Heart left ventricle (tissue), 13 donors: ENCODE results near the gene RHOT1.
"Not testable (repeated sequence)": the region's sequence is repeated elsewhere in the genome, so short reads cannot be mapped to it uniquely, and the experiment has no call there.

Experiments used
- POLR2A ChIP-seq, 2 donors: fragments of 450-650 bp; IDR thresholded peaks; one replicate each; pipeline ENCODE4 v1.6.1; 2017; ENCODE audit warnings: antibody characterized with exemption in 2 of 2, mild to moderate bottlenecking in 2 of 2, moderate library complexity in 2 of 2
- TF ChIP-seq, protein P1 (sequence below), 12 donors: fragments of 200-600 bp; sonication (generic) in 4 of 12; IDR thresholded peaks; one replicate each; pipeline versions ENCODE4 v1.5.0 to v1.8.0; 2018 to 2022; ENCODE audit warnings: antibody characterized with exemption in 12 of 12, mild to moderate bottlenecking in 5 of 12
- donor health status: ischemic (EF 13 %, LVEDD 7.1; RV severe dilation, severe dysfunction).
- donor health status: DM: no; HTN: yes; CAD: no.
- donor health status: DM: no; HTN: no; CAD: no.
- donor health status: ischemic (EF 25% LVEDD 6.9; RV normal size, moderate dysfunction).
- donor health status: ischemic (EF 25% LVEDD 5.7; RV mildly dilated, moderate dysfunction).
- donor health status: ischemic (EF 35%, LVEDD 5.7; RV mildly dilated, moderate dysfunction).
- donor health status: nonischemic (EF 11% LVEDD 7.7; RV severe dilation, severe dysfunction).
- donor health status: DM: yes; HTN: yes; CAD: no.
- donor health status: PGD.
- donor health status: ischemic (EF 29% LVEDD 5.4; RV normal size, mild dysfunction).
- donor health status: nonischemic (EF 23%, LVEDD 6.1; RV moderate dilation, normal function).

- TF ChIP-seq, protein P1, sequence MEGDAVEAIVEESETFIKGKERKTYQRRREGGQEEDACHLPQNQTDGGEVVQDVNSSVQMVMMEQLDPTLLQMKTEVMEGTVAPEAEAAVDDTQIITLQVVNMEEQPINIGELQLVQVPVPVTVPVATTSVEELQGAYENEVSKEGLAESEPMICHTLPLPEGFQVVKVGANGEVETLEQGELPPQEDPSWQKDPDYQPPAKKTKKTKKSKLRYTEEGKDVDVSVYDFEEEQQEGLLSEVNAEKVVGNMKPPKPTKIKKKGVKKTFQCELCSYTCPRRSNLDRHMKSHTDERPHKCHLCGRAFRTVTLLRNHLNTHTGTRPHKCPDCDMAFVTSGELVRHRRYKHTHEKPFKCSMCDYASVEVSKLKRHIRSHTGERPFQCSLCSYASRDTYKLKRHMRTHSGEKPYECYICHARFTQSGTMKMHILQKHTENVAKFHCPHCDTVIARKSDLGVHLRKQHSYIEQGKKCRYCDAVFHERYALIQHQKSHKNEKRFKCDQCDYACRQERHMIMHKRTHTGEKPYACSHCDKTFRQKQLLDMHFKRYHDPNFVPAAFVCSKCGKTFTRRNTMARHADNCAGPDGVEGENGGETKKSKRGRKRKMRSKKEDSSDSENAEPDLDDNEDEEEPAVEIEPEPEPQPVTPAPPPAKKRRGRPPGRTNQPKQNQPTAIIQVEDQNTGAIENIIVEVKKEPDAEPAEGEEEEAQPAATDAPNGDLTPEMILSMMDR (IDR thresholded peaks at IDR 0.05) = not testable (repeated sequence)
- TF ChIP-seq POLR2A (IDR thresholded peaks at IDR 0.05) = not testable (repeated sequence)
Measured at GRCh38 chr17:32107194-32107593, 35.1 kb upstream of the RHOT1 start.
